GM23248 (cell line): ENCODE measurements around the gene PREX1. TPM values are rescaled to one million over a fixed set of nuclear protein-coding genes. Genes with fewer than 3 reads are reported as not detected.

Experiments used
- DNase-seq: peaks from one replicate; pipeline ENCODE4 v3.0.0-alpha.2; 2015
- H2AFZ ChIP-seq: fragments of 200-600 bp; sonication (generic); 2 replicates; pipeline ENCODE4 v1.6.1; 2016; ENCODE audit warnings: antibody characterized with exemption
- H3F3A ChIP-seq: fragments of 200-600 bp; sonication (generic); 2 replicates; pipeline ENCODE4 v1.6.1; 2016; ENCODE audit warnings: mild to moderate bottlenecking, antibody characterized with exemption, mixed run types; ENCODE audit not compliant: insufficient read depth
- H3K27ac ChIP-seq: fragments of 200-600 bp; sonication (generic); 2 replicates; pipeline ENCODE4 v1.5.1; 2016; ENCODE audit warnings: mild to moderate bottlenecking
- H3K27me3 ChIP-seq: fragments of 200-600 bp; sonication (generic); replicated peaks from 2 replicates; pipeline ENCODE4 v1.6.1; 2016; ENCODE audit warnings: mild to moderate bottlenecking; ENCODE audit not compliant: insufficient read depth
- H3K36me3 ChIP-seq: fragments of 200-600 bp; sonication (generic); 2 replicates; pipeline ENCODE4 v1.6.1; 2016; ENCODE audit warnings: low read depth, mild to moderate bottlenecking
- H3K4me1 ChIP-seq: fragments of 200-600 bp; sonication (generic); 2 replicates; pipeline ENCODE4 v1.6.1; 2016; ENCODE audit warnings: mild to moderate bottlenecking; ENCODE audit not compliant: insufficient read depth
- H3K4me2 ChIP-seq: fragments of 200-600 bp; sonication (generic); one replicate; pipeline ENCODE4 v1.6.1; 2016; ENCODE audit warnings: mild to moderate bottlenecking; ENCODE audit not compliant: unreplicated experiment
- H3K4me3 ChIP-seq: fragments of 200-600 bp; sonication (generic); 2 replicates; pipeline ENCODE4 v1.5.1; 2016; ENCODE audit warnings: mild to moderate bottlenecking
- H3K79me2 ChIP-seq: fragments of 200-600 bp; sonication (generic); 2 replicates; pipeline ENCODE4 v1.6.1; 2016; ENCODE audit warnings: mild to moderate bottlenecking; ENCODE audit not compliant: insufficient read depth
- H3K9ac ChIP-seq: fragments of 200-600 bp; sonication (generic); 2 replicates; pipeline ENCODE4 v1.6.1; 2016; ENCODE audit warnings: mild to moderate bottlenecking
- H3K9me2 ChIP-seq: fragments of 200-600 bp; sonication (generic); 2 replicates; pipeline ENCODE4 v1.6.1; 2016; ENCODE audit warnings: mixed run types, mild to moderate bottlenecking, moderate library complexity; ENCODE audit not compliant: insufficient read depth
- H3K9me3 ChIP-seq: fragments of 200-600 bp; sonication (generic); one replicate; pipeline ENCODE4 v1.6.1; 2017; ENCODE audit warnings: low read depth
- H4K20me1 ChIP-seq: fragments of 200-600 bp; sonication (generic); 2 replicates; pipeline ENCODE4 v1.6.0; 2016; ENCODE audit not compliant: insufficient read depth
- EZH2 ChIP-seq: fragments of 200-600 bp; sonication (generic); IDR thresholded peaks from 2 replicates; pipeline ENCODE4 v1.6.1; 2018; ENCODE audit warnings: antibody characterized with exemption, mild to moderate bottlenecking; ENCODE audit not compliant: insufficient read depth, poor library complexity, severe bottlenecking
- EZH2phosphoT487 ChIP-seq: fragments of 200-600 bp; sonication (generic); IDR thresholded peaks from 2 replicates; pipeline ENCODE4 v1.6.1; 2018; ENCODE audit warnings: antibody characterized with exemption, moderate library complexity, mild to moderate bottlenecking, low read depth; ENCODE audit not compliant: insufficient read depth
- WGBS, 2 experiments: methylation state at CpG; one replicate each; pipeline ENCODE4 v1.1.6; 2015 to 2017; ENCODE audit warnings: low lambda C conversion rate in 2 of 2, low coverage in 1 of 2; ENCODE audit errors: missing lambda C conversion rate in 2 of 2; 5-methylcytosine and 5-hydroxymethylcytosine counted together
- in situ Hi-C: fragments of 300-500 bp; cut with MboI; formaldehyde crosslinking; loops from 2 replicates; pipeline ENCODE4 v1.15.0; 2020
- polyA plus RNA-seq: library from polyadenylated mRNA; unstranded; fragments of >200 nt; fragmentation: Nextera tagmentation; extraction: Ambion mirVana; gene quantifications from 2 replicates; pipeline ENCODE4 v1.2.1, GENCODE V29; 2016
- total RNA-seq: library from RNA; depleted of rRNA; stranded (reverse); fragments of >200 nt; shearing (Covaris generic); gene quantifications from 2 replicates; pipeline ENCODE4 v1.2.3, GENCODE V29; 2014

Gene PREX1
- total and polyA plus RNA-seq, 2 experiments from 2014 or later = 0.13 to 0.65 TPM

- TF ChIP-seq EZH2phosphoT487 (no peak), EZH2 (no peak)
- no peaks in the 10 kb centered on the region for H3K9me3 ChIP-seq
- H2AFZ ChIP-seq = no peak overlapping the region
- no peaks in the 10 kb centered on the region for H3K79me2 ChIP-seq
- H3K4me3 ChIP-seq = no peak overlapping the region
- WGBS, 2 experiments = 75 to 83% methylated on average over 7 of the region's 7 CpGs
- H3F3A ChIP-seq = no peaks in the 10 kb centered on the region
- no peaks in the 10 kb centered on the region for H4K20me1 ChIP-seq
- H3K9me2 ChIP-seq = no peaks in the 10 kb centered on the region
- no peak overlapping the region for H3K9ac ChIP-seq
- no peaks in the 10 kb centered on the region for H3K27me3 ChIP-seq
- no peaks in the 10 kb centered on the region for H3K36me3 ChIP-seq
- H3K4me1 ChIP-seq = no peaks in the 10 kb centered on the region
- in situ Hi-C loops = no loop called here
- H3K27ac ChIP-seq = no peak overlapping the region
- H3K4me2 ChIP-seq = no peak overlapping the region
- DNase-seq = no peak
Observed at GRCh38 chr20:48634641-48635040, 193.2 kb downstream of the PREX1 start.

GRCh38 chr20:48633620-48634257, 194.1 kb downstream of the PREX1 start:
- H3K4me1 ChIP-seq = no peaks in the 10 kb centered on the region
- H3K4me2 ChIP-seq = no peak overlapping the region
- no peak overlapping the region for H3K4me3 ChIP-seq
- H2AFZ ChIP-seq = no peak overlapping the region
- no peak for DNase-seq
- H3K36me3 ChIP-seq = no peaks in the 10 kb centered on the region
- no peak overlapping the region for H3K9ac ChIP-seq
- 72 to 79% methylated on average over 9 of the region's 9 CpGs for WGBS, 2 experiments
- no peaks in the 10 kb centered on the region for H3K79me2 ChIP-seq
- H3F3A ChIP-seq = no peaks in the 10 kb centered on the region
- no peaks in the 10 kb centered on the region for H3K27me3 ChIP-seq
- H4K20me1 ChIP-seq = no peaks in the 10 kb centered on the region
- in situ Hi-C loops = no loop called here
- H3K27ac ChIP-seq = no peak overlapping the region
- TF ChIP-seq EZH2phosphoT487 (no peak), EZH2 (no peak)
- H3K9me2 ChIP-seq = no peaks in the 10 kb centered on the region
- no peaks in the 10 kb centered on the region for H3K9me3 ChIP-seq

- no peak for TF ChIP-seq EZH2phosphoT487
- TF ChIP-seq EZH2 = no peak
- Histone ChIP-seq H3K27ac (no peak overlapping the region), H2AFZ (no peak overlapping the region), H4K20me1 (no peaks in the 10 kb centered on the region), H3K79me2 (no peaks in the 10 kb centered on the region), H3F3A (no peaks in the 10 kb centered on the region), H3K9ac (no peak overlapping the region), H3K27me3 (no peaks in the 10 kb centered on the region), H3K4me3 (no peak overlapping the region), H3K9me3 (no peaks in the 10 kb centered on the region), H3K36me3 (no peaks in the 10 kb centered on the region), H3K9me2 (no peaks in the 10 kb centered on the region), H3K4me1 (no peaks in the 10 kb centered on the region), H3K4me2 (no peak overlapping the region)
- WGBS, 2 experiments = 75 to 80% methylated on average over 12 of the region's 12 CpGs
- in situ Hi-C loops = no loop called here
- no peak for DNase-seq
Observed at GRCh38 chr20:48632825-48633619, 194.8 kb downstream of the PREX1 start.

GRCh38 chr20:48632017-48632824, 195.6 kb downstream of the PREX1 start:
- Histone ChIP-seq H3K27ac (no peak overlapping the region), H3K36me3 (no peaks in the 10 kb centered on the region), H3K9me2 (no peaks in the 10 kb centered on the region), H3K4me1 (no peaks in the 10 kb centered on the region), H3K4me3 (no peak overlapping the region), H3K27me3 (no peaks in the 10 kb centered on the region), H3K9me3 (no peaks in the 10 kb centered on the region), H3F3A (no peaks in the 10 kb centered on the region), H4K20me1 (no peaks in the 10 kb centered on the region), H3K79me2 (no peaks in the 10 kb centered on the region), H3K9ac (no peak overlapping the region), H3K4me2 (no peak overlapping the region), H2AFZ (no peak overlapping the region)
- WGBS, 2 experiments = 81 to 87% methylated on average over 21 to 29 of the region's 29 CpGs
- no peak for DNase-seq
- TF ChIP-seq EZH2 = no peak
- no peak for TF ChIP-seq EZH2phosphoT487
- in situ Hi-C loops = no loop called here
